H1 (cell line): ENCODE measurements around the gene USP49. TPM values are rescaled to one million over a fixed set of nuclear protein-coding genes. Genes with fewer than 3 reads are reported as not detected.

Experiments used
- TBP ChIP-seq: IDR thresholded peaks from 2 replicates; pipeline ENCODE4 v1.6.1; 2011; ENCODE audit warnings: low read depth, low read length, improper control_type of control experiment
- polyA plus RNA-seq, 7 experiments: library from polyadenylated mRNA; depleted of rRNA in 3 of 7; stranded (reverse) in 5 of 7; unstranded in 2 of 7; fragments of >200 nt in 5 of 7; fragments of 200-250 nt in 2 of 7; gene quantifications; 1 replicate in 5 of 7; 2 replicates in 1 of 7; 4 replicates in 1 of 7; pipeline versions ENCODE4 v1.2.1 to v1.2.3, GENCODE V29; 2011 to 2013; ENCODE audit warnings: missing spikeins in 2 of 7, mixed read lengths in 2 of 7
- total RNA-seq: library from RNA; stranded (reverse); fragmentation: NEBNext Ultra II Directional; extraction: Animal tissue kit (Norgen Biotek cat#: 25700); gene quantifications from 2 replicates; pipeline ENCODE4 v1.2.1, GENCODE V29; 2021
- TF ChIP-seq, protein P1 (sequence below): fragments of 300-600 bp; sonication (generic); IDR thresholded peaks from 2 replicates; pipeline ENCODE4 v1.7.1; 2012; ENCODE audit warnings: low read length, moderate library complexity, mild to moderate bottlenecking, inconsistent platforms; ENCODE audit not compliant: insufficient replicate concordance

The USP49 gene
- total and polyA plus RNA-seq, 2 of the 8 experiments (the other 6 are each of a cell fraction or from before 2014, with no cell fraction given): 6.9 to 24.4 TPM

GRCh38 chr6:41909727-41910126, 14.6 kb upstream of the USP49 start (continued):
- TF ChIP-seq, protein P1, sequence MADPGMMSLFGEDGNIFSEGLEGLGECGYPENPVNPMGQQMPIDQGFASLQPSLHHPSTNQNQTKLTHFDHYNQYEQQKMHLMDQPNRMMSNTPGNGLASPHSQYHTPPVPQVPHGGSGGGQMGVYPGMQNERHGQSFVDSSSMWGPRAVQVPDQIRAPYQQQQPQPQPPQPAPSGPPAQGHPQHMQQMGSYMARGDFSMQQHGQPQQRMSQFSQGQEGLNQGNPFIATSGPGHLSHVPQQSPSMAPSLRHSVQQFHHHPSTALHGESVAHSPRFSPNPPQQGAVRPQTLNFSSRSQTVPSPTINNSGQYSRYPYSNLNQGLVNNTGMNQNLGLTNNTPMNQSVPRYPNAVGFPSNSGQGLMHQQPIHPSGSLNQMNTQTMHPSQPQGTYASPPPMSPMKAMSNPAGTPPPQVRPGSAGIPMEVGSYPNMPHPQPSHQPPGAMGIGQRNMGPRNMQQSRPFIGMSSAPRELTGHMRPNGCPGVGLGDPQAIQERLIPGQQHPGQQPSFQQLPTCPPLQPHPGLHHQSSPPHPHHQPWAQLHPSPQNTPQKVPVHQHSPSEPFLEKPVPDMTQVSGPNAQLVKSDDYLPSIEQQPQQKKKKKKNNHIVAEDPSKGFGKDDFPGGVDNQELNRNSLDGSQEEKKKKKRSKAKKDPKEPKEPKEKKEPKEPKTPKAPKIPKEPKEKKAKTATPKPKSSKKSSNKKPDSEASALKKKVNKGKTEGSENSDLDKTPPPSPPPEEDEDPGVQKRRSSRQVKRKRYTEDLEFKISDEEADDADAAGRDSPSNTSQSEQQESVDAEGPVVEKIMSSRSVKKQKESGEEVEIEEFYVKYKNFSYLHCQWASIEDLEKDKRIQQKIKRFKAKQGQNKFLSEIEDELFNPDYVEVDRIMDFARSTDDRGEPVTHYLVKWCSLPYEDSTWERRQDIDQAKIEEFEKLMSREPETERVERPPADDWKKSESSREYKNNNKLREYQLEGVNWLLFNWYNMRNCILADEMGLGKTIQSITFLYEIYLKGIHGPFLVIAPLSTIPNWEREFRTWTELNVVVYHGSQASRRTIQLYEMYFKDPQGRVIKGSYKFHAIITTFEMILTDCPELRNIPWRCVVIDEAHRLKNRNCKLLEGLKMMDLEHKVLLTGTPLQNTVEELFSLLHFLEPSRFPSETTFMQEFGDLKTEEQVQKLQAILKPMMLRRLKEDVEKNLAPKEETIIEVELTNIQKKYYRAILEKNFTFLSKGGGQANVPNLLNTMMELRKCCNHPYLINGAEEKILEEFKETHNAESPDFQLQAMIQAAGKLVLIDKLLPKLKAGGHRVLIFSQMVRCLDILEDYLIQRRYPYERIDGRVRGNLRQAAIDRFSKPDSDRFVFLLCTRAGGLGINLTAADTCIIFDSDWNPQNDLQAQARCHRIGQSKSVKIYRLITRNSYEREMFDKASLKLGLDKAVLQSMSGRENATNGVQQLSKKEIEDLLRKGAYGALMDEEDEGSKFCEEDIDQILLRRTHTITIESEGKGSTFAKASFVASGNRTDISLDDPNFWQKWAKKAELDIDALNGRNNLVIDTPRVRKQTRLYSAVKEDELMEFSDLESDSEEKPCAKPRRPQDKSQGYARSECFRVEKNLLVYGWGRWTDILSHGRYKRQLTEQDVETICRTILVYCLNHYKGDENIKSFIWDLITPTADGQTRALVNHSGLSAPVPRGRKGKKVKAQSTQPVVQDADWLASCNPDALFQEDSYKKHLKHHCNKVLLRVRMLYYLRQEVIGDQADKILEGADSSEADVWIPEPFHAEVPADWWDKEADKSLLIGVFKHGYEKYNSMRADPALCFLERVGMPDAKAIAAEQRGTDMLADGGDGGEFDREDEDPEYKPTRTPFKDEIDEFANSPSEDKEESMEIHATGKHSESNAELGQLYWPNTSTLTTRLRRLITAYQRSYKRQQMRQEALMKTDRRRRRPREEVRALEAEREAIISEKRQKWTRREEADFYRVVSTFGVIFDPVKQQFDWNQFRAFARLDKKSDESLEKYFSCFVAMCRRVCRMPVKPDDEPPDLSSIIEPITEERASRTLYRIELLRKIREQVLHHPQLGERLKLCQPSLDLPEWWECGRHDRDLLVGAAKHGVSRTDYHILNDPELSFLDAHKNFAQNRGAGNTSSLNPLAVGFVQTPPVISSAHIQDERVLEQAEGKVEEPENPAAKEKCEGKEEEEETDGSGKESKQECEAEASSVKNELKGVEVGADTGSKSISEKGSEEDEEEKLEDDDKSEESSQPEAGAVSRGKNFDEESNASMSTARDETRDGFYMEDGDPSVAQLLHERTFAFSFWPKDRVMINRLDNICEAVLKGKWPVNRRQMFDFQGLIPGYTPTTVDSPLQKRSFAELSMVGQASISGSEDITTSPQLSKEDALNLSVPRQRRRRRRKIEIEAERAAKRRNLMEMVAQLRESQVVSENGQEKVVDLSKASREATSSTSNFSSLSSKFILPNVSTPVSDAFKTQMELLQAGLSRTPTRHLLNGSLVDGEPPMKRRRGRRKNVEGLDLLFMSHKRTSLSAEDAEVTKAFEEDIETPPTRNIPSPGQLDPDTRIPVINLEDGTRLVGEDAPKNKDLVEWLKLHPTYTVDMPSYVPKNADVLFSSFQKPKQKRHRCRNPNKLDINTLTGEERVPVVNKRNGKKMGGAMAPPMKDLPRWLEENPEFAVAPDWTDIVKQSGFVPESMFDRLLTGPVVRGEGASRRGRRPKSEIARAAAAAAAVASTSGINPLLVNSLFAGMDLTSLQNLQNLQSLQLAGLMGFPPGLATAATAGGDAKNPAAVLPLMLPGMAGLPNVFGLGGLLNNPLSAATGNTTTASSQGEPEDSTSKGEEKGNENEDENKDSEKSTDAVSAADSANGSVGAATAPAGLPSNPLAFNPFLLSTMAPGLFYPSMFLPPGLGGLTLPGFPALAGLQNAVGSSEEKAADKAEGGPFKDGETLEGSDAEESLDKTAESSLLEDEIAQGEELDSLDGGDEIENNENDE: no peak
- no peak for TF ChIP-seq TBP
